ENCODE measurements around the gene GLUD1.
"Not testable (repeated sequence)": the region's sequence is repeated elsewhere in the genome, so short reads cannot be mapped to it uniquely, and the experiment has no call there.

The GLUD1 gene

GRCh38 chr10:87038786-87039185, 55.9 kb downstream of the GLUD1 start:
- DNase-seq = no peak

DNA sequence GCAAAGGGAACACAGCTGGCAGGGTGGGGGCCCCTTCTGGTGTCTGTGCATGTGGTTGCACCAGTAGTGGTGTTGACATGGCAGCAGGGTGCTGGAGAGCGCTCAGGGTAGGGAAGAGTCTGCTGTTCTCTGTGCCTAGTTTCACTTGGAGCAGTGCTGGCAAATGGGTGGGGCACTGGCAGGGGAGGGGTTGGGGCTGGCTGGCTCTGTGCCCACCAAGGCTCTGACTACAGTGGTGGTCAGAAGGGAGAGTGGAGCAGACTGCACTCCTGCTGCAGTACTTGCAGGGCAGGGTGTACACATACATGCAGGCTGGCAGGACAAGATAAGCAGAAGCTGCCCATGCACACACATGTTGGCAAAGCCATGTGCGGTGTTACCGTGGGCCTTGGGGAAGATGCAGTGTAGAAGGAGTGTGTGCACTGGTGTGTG, 56.3 kb downstream of the GLUD1 start:
- DNase-seq = no peak

DNA sequence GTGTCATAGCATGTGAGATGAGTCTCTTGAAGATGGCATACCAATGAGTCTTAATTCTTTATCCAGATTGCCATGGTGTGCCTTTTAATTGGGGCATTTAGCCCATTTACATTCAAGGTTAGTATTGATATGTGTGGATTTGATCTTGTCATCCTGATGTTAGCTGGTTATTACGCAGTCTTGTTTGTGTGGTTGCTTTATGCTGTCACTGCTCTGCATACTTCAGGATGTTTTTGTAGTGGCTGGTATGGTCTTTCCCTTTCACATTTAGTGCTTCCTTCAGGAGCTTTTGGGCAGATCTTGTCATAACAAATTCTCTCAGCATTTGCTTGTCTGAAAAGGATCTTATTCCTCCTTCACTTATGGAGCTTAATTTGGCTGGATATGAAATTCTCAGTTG, 58.0 kb downstream of the GLUD1 start:
- no peak for DNase-seq

DNA sequence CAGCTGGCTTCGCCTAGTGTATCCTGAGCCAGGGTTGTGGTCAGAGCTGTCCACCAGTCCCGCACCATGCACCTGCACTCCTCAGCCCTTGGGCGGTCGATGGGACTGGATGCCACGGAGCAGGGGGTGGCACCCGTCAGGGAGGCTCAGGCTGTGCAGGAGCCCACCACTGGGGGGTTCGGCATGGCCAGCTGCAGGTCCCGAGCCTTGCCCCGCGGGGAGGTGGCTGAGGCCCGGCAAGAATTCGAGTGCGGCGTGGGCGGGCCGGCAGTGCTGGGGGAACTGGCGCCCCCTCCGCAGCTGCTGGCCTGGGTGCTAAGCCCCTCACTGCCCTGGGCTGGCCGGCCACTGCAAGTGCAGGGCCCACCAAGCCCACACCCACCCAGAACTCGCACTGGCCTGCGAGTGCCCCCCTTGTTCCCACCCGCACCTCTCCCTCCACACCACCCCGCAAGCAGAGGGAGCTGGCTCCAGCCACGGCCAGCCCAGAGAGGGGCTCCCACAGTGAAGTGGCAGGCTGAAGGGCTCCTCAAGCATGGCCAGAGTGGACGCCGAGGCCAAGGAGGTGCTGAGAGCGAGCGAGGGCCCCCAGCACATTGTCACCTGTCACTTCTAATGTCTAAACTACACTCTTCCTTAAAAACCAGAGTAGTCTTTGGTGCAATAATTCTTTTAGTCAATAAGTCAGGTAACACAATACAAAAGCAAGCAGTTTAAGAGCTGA, 63.6 kb downstream of the GLUD1 start:
- DNase-seq = no peak

GRCh38 chr10:87030419-87030818, 64.2 kb downstream of the GLUD1 start:
- DNase-seq = not testable (repeated sequence)

DNA sequence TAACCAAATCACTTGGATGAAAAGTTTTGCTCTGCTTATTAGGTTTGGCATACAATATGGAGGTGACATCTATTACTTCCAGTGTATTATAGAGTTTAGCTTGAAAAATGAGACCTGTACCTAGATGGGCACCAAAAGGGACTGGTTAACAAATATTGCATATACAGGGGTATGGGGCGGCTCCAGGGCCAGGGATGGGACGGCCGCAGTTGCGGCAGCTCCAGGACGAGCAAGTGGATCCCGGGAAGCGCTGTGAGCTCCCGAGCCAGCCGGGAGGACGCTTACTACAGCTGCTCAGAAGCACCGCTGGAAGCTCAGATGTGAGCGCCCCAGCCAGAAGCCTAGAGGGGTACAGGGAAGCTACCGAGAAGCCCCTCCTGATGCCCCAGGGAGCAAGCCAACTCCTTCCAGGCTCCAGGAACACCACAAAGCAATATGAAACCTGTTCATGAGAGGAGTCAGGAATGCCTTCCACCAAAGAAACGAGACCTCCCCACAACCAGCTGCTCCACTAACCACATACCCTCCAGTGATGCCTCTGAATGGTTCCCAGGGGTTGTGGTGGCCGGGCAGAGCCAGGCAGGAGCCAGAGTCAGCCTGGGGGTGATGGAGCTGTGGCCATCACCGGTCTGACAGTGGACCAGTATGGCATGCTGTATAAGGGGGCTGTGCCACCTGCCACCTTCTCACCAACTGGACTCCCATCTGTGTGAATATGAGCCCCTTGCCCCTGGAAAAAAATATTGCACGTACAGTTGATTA, 67.7 kb downstream of the GLUD1 start:
- not testable (repeated sequence) for DNase-seq

DNA sequence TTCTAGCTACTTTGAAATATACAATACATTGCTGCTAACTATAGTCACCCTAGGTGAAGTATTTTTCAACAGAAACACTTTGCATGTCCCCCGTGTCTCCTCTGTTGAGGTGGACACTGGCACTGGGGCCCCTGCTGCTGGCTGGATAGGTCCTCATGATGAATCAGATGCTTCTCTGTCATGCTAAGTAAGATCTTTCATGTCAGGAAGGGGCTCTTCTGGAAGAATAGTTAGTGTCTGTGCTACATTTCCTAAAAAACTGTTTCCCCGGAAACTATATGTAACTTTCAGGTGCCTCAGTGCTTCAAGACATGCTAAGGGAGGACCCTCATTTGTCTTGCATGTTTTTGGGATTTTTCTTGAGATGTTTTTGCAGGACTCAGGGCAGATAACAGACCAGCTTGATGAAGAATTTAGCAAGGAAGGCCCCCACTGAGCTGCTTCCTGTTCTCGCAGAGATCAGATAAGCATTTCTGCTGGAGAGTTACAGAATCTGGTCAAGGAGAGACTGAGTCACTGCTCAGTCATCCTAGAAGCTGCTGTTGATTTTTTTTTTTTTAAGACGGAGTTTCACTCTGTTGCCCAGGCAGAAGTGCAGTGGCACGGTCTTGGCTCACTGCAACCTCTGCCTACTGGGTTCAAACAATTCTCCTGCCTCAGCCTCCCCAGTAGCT, 69.2 kb downstream of the GLUD1 start:
- DNase-seq = not testable (repeated sequence)

DNA sequence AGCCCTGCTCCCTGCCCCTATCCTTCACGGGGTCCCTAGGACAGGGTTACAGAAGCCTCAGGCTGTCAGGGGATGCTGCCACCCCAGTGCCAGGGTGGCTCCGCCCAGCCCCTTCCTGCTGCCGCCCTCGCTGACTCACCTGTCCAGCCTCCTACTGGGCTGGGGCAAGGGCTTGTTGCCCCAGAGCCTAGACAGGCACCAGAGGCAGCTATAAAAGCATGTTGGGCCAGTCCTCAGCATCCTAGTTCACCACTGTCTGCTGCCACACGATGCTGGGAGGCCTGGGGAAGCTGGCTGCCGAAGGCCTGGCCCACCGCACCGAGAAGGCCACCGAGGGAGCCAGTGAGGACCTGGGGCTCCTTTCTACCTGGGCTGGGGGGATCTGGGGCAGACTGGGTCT, 74.6 kb downstream of the GLUD1 start, which contains the start of gene FAM25A:
TSS of gene FAM25A (plus strand) at position 239 of the 400 bp plus-strand sequence. CDS start at position 270, 31 bp downstream.
- DNase-seq = not testable (repeated sequence)

- DNase-seq = not testable (repeated sequence)
Measured at GRCh38 chr10:87019504-87019903, 75.1 kb downstream of the GLUD1 start.

DNA sequence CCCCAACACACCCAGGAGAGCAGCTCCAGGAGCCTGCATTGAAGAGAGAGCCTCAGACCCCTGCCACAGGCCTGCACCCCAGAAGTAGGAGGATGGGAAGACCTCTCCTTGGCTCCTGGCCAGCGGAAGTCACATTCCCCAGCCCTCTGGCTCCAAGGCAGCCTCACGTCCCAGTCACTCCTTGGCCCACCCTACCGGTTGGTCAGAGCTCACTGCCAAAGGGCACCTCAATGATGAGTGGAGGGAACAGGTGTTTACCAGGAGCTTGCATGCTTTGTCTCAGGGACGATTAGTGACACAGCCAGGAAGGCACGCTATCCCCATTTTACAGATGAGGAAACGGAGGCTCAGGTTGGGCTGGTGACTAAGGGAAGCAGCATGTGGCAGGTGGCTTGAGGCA, 75.6 kb downstream of the GLUD1 start:
- not testable (repeated sequence) for DNase-seq

DNA sequence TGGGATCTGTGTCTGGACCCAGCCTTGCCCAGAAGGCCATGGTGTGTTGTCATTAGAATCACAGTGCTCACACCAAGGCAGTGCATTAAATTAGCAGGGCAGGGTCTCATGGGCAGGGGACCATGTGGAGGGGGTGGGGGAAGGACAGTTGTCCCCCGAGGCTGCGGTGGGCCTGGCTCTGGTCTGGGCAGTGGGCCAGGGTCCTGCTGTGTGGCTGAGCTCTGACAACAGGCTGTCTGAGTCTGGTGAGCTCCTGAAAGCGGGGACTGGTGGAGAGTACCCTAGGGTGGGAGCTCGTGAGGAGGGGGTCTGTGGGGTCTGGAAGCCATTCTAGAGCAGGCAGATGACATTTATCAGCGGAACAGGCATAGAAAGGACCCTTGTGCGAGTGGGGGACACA, 76.5 kb downstream of the GLUD1 start:
- not testable (repeated sequence) for DNase-seq

GRCh38 chr10:87014986-87015716, 79.5 kb downstream of the GLUD1 start:
- DNase-seq = not testable (repeated sequence)

DNA sequence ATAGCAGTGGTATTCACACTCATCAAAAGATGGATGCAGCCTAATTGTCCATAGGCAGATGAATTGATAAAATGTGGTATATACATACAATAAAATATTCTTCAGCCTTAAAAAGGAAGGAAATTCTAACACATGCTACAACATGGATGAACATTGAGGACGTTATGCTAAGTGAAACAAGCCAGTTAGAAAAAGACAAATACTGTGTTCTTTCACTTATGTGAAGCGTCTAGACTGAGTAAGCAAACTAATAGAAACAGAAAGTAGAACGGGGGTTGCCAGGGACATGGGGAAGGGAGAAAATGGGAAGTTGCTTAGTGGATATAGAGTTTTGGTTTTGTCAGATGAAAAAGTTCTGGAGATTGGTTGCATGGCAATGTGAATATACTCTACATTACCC, 81.1 kb downstream of the GLUD1 start:
- DNase-seq = not testable (repeated sequence)

- DNase-seq = not testable (repeated sequence)
Measured at GRCh38 chr10:87009134-87009696, 85.4 kb downstream of the GLUD1 start.

- not testable (repeated sequence) for DNase-seq
Measured at GRCh38 chr10:87008303-87008702, 86.3 kb downstream of the GLUD1 start.

DNA sequence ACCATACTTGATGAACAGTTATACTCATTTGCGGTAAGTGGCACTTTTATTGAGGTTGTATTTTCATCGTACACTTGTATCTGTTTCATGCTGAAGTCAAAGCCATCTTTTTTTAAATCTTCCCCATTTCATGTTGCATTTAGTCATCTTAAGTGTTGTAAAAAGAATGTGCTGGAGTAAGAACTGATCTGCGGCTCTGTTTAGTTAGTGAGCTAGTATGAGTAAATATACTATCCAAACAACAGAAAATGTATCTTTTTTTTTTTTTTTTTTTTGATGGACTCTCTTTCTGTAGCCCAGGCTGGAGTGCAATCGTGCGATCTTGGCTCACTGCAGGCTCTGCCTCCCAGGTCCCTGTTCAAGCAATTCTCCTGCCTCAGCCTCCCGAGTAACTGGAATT, 87.0 kb downstream of the GLUD1 start:
- DNase-seq = not testable (repeated sequence)

DNA sequence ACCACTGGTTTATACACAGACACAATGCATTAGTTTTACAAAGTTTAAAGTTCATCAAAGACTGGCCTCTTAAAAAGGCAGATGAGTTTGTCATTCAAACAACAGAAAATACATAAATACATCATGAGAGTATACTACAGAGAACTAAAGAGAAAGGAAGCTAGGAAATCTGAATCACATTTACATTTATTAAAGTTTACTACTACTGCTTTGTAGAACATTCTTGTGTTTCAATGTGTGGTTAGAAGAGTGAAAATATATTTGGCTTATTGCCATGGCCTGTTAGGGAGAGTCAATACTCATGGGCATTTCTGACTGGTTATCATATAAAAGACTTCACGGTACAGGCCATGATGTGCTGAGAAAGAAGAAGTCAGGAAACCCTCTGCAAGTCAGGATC, 87.5 kb downstream of the GLUD1 start:
- not testable (repeated sequence) for DNase-seq

GRCh38 chr10:87000491-87000890, 94.2 kb downstream of the GLUD1 start:
- DNase-seq = no peak

All from cortex of kidney (tissue), 1 donor.